Measurements from ENCODE around the gene ETV2. TPM values are rescaled to one million over a fixed set of nuclear protein-coding genes. Genes with fewer than 3 reads are reported as not detected.
A peak's percentile ranks its signal among the peaks of the same experiment; 100 is the strongest.

ETV2 gene
- total and polyA plus RNA-seq, 5 donors from 2014 or later, result 0.44 to 0.67 (median 0.46) TPM; not detected in 2

DNA sequence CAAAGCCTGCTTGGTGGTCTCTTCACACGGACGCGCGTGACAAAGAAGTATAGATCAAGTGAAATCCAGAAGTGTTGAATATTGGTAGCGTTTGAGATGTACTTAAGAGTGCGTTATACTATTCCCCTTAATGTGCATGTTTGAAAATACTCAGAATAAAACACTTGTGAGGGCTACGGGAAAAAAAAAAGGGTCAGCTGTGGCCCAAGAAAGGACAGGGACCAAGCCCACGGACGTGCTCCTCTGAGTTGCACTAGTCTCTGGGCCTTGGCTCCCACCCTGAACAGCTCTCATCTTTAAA, 13.3 kb upstream of the ETV2 start:
- peak overlapping the region; percentile 88 for H3K4me3 ChIP-seq (ENCODE audit: low read depth, low read length)

DNA sequence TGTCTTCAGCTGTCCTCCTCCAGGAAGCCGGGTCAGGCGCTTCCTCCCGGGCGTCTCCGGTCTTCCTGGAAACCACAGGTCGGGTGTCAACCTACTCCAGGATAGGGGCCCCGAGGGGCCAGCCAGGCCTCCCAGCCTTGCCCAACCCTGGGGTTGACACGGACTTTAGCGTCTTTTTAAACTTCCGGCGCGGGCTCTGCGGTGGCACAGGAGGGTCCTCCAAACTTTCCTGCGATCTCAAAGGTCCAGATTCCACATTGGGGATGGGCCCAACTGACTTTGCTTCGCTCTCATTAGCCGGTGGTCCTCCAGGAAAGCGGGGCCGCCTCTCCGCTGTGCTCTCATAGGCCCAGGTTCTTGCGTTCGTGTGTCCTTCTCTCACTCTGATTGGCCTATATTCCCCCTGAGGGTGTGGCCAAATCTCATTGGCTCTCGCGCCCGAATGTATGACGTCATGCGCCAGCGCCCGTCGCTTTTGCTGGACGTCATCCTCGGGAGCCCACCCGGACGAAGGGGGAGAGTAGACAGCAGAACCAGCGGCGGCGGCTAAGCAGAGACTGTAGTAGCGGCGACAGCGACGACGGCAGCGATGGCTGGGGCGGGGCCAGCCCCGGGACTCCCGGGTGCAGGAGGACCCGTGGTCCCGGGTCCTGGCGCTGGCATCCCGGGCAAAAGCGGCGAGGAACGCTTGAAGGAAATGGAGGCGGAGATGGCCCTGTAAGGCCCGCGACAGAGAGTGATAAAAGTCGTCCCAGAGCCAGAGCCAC, 12.8 kb upstream of the ETV2 start, which contains the start of gene RBM42:
TSS of gene RBM42 (plus strand) at position 472 of the 767 bp plus-strand sequence. CDS start at position 590, 118 bp downstream.
- peak within 1 kb of the TSS; percentile 94 to 100 (median 98) for H3K4me3 Mint-ChIP-seq
- peaks cover 32% of the 10 kb centered on the region for H3K36me3 Mint-ChIP-seq
- no peaks in the 10 kb centered on the region for H3K27me3 ChIP-seq (ENCODE audit: control insufficient read depth, insufficient read depth, low read length)
- H3K27me3 Mint-ChIP-seq, result no peaks in the 10 kb centered on the region
- peaks cover 16% of the 10 kb centered on the region for H3K4me1 ChIP-seq (ENCODE audit: control insufficient read depth, insufficient read depth, low read length, poor library complexity, severe bottlenecking)
- peak within 1 kb of the TSS; percentile 86 for H3K27ac ChIP-seq (ENCODE audit: insufficient read depth, low read length, poor library complexity, severe bottlenecking)
- peak; percentile 95 to 99 (median 97) for DNase-seq
- H3K27ac Mint-ChIP-seq, result peak within 1 kb of the TSS; percentile 98 to 99 (median 99)
- peaks cover 6 to 37% (median 16%) of the 10 kb centered on the region in 4 donors for H3K4me1 Mint-ChIP-seq
- peaks cover 30% of the 10 kb centered on the region for H3K36me3 ChIP-seq (ENCODE audit: control insufficient read depth, insufficient read depth, low read length)
- peaks cover 0 to 1% (median 0%) of the 10 kb centered on the region in 7 donors for H3K9me3 Mint-ChIP-seq
- peak within 1 kb of the TSS; percentile 88 for H3K4me3 ChIP-seq (ENCODE audit: low read depth, low read length)
- peak; percentile 99 to 100 for ATAC-seq (ENCODE audit: low read depth in 2 of 2)
- H3K9me3 ChIP-seq (ENCODE audit: control insufficient read depth in 2 of 2, low read length in 2 of 2), result no peaks in the 10 kb centered on the region

More for the DNA sequence above, 13.3 kb upstream of the ETV2 start:
- Histone ChIP-seq H3K36me3 (ENCODE audit: control insufficient read depth, insufficient read depth, low read length) (peaks cover 27% of the 10 kb centered on the region), H3K4me1 (ENCODE audit: control insufficient read depth, insufficient read depth, low read length, poor library complexity, severe bottlenecking) (peaks cover 16% of the 10 kb centered on the region), H3K9me3 (ENCODE audit: control insufficient read depth in 2 of 2, low read length in 2 of 2) (no peaks in the 10 kb centered on the region), H3K27ac (ENCODE audit: insufficient read depth, low read length, poor library complexity, severe bottlenecking) (peak overlapping the region; percentile 86), H3K27me3 (ENCODE audit: control insufficient read depth, insufficient read depth, low read length) (no peaks in the 10 kb centered on the region)
- DNase-seq (no peak), ATAC-seq (ENCODE audit: low read depth in 2 of 2) (no peak)
- Mint-ChIP-seq H3K27me3 (no peaks in the 10 kb centered on the region), H3K9me3 (peaks cover 0 to 1% (median 0%) of the 10 kb centered on the region in 7 donors), H3K27ac (peak overlapping the region; percentile 98 to 99 (median 99)), H3K36me3 (peaks cover 29% of the 10 kb centered on the region), H3K4me1 (peaks cover 6 to 34% (median 15%) of the 10 kb centered on the region in 4 donors), H3K4me3 (peak overlapping the region; percentile 94 to 100 (median 98))

DNA sequence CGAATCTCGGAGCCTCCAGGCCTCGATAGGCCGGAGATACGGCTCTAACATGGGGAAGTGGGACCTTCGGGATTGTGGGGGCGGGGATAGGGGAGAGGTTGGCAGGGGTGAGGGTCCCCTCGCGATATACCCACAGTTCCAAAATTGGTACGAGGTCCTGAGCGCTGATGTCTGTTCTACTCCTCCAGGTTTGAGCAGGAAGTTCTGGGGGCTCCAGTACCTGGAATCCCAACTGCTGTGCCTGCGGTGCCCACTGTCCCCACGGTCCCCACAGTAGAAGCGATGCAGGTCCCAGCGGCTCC, 12.3 kb upstream of the ETV2 start:
- Histone ChIP-seq H3K4me3 (ENCODE audit: low read depth, low read length) (peak overlapping the region; percentile 74), H3K4me1 (ENCODE audit: control insufficient read depth, insufficient read depth, low read length, poor library complexity, severe bottlenecking) (peaks cover 16% of the 10 kb centered on the region), H3K27me3 (ENCODE audit: control insufficient read depth, insufficient read depth, low read length) (no peaks in the 10 kb centered on the region), H3K9me3 (ENCODE audit: control insufficient read depth in 2 of 2, low read length in 2 of 2) (no peaks in the 10 kb centered on the region), H3K27ac (ENCODE audit: insufficient read depth, low read length, poor library complexity, severe bottlenecking) (peak overlapping the region; percentile 86), H3K36me3 (ENCODE audit: control insufficient read depth, insufficient read depth, low read length) (peaks cover 34% of the 10 kb centered on the region)
- no peaks in the 10 kb centered on the region for H3K27me3 Mint-ChIP-seq
- H3K36me3 Mint-ChIP-seq, result peaks cover 32% of the 10 kb centered on the region
- H3K9me3 Mint-ChIP-seq, result peaks cover 0 to 1% (median 0%) of the 10 kb centered on the region in 7 donors
- DNase-seq (no peak), ATAC-seq (ENCODE audit: low read depth in 2 of 2) (no peak)
- peak overlapping the region; percentile 94 to 100 (median 98) for H3K4me3 Mint-ChIP-seq
- peaks cover 6 to 37% (median 16%) of the 10 kb centered on the region in 4 donors for H3K4me1 Mint-ChIP-seq
- H3K27ac Mint-ChIP-seq, result peak overlapping the region in 2 of 3 donors; percentile 98 to 99

DNA sequence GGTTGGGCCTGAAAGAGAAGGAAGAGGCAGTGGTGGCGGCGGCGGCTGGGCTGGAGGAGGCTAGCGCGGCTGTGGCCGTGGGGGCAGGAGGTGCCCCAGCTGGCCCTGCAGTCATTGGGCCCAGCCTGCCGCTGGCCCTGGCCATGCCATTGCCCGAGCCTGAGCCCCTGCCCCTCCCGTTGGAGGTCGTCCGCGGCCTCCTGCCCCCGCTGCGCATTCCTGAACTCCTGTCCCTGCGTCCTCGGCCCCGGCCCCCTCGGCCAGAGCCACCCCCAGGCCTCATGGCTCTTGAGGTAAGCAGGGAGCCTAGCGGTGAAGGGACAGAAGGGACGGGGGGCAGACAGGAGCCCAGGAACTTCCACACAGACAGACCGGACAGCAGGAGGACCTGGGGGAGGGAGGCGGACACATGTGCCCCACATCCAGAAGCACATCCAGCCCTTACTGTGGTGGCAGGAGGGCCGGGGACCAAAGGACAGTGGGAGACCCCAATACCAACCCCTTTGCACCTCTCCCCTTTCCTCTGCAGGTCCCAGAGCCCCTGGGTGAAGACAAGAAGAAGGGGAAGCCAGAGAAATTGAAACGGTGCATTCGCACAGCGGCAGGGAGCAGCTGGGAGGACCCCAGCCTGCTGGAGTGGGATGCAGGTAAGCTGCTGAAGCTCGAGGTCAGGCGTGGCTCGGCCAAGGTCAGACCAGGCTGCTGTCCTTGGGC, 7.7 kb upstream of the ETV2 start:
- Histone ChIP-seq H3K27me3 (ENCODE audit: control insufficient read depth, insufficient read depth, low read length) (no peaks in the 10 kb centered on the region), H3K36me3 (ENCODE audit: control insufficient read depth, insufficient read depth, low read length) (peaks cover 65% of the 10 kb centered on the region), H3K9me3 (ENCODE audit: control insufficient read depth in 2 of 2, low read length in 2 of 2) (no peaks in the 10 kb centered on the region), H3K4me3 (ENCODE audit: low read depth, low read length) (no peak overlapping the region), H3K4me1 (ENCODE audit: control insufficient read depth, insufficient read depth, low read length, poor library complexity, severe bottlenecking) (peaks cover 10% of the 10 kb centered on the region), H3K27ac (ENCODE audit: insufficient read depth, low read length, poor library complexity, severe bottlenecking) (no peak overlapping the region)
- Mint-ChIP-seq H3K9me3 (no peaks in the 10 kb centered on the region), H3K4me3 (no peak overlapping the region), H3K27me3 (no peaks in the 10 kb centered on the region), H3K4me1 (peaks cover 6 to 29% (median 8%) of the 10 kb centered on the region in 4 donors), H3K36me3 (peaks cover 41% of the 10 kb centered on the region), H3K27ac (no peak overlapping the region)
- ATAC-seq (ENCODE audit: low read depth in 2 of 2), result no peak
- DNase-seq, result no peak

GRCh38 chr19:35636651-35637050, 4.9 kb upstream of the ETV2 start:
- Histone ChIP-seq H3K9me3 (ENCODE audit: control insufficient read depth in 2 of 2, low read length in 2 of 2) (no peaks in the 10 kb centered on the region), H3K36me3 (ENCODE audit: control insufficient read depth, insufficient read depth, low read length) (peaks cover 52% of the 10 kb centered on the region), H3K4me1 (ENCODE audit: control insufficient read depth, insufficient read depth, low read length, poor library complexity, severe bottlenecking) (peaks cover 6% of the 10 kb centered on the region), H3K27ac (ENCODE audit: insufficient read depth, low read length, poor library complexity, severe bottlenecking) (no peak overlapping the region), H3K4me3 (ENCODE audit: low read depth, low read length) (no peak overlapping the region), H3K27me3 (ENCODE audit: control insufficient read depth, insufficient read depth, low read length) (no peaks in the 10 kb centered on the region)
- DNase-seq, result no peak
- Mint-ChIP-seq H3K4me3 (peak overlapping the region in 1 of 4 donors; percentile 29), H3K9me3 (no peaks in the 10 kb centered on the region), H3K36me3 (peaks cover 28% of the 10 kb centered on the region), H3K27ac (no peak overlapping the region), H3K4me1 (peaks cover 6 to 19% (median 10%) of the 10 kb centered on the region in 4 donors), H3K27me3 (no peaks in the 10 kb centered on the region)
- no peak for ATAC-seq (ENCODE audit: low read depth in 2 of 2)

- H3K27me3 Mint-ChIP-seq, result no peaks in the 10 kb centered on the region
- H3K27ac ChIP-seq (ENCODE audit: insufficient read depth, low read length, poor library complexity, severe bottlenecking), result no peak overlapping the region
- no peak overlapping the region for H3K4me3 ChIP-seq (ENCODE audit: low read depth, low read length)
- H3K9me3 Mint-ChIP-seq, result no peaks in the 10 kb centered on the region
- H3K27ac Mint-ChIP-seq, result no peak overlapping the region
- peaks cover 47% of the 10 kb centered on the region for H3K36me3 ChIP-seq (ENCODE audit: control insufficient read depth, insufficient read depth, low read length)
- no peak for ATAC-seq (ENCODE audit: low read depth in 2 of 2)
- no peaks in the 10 kb centered on the region for H3K9me3 ChIP-seq (ENCODE audit: control insufficient read depth in 2 of 2, low read length in 2 of 2)
- peaks cover 11% of the 10 kb centered on the region for H3K4me1 ChIP-seq (ENCODE audit: control insufficient read depth, insufficient read depth, low read length, poor library complexity, severe bottlenecking)
- peaks cover 23% of the 10 kb centered on the region for H3K36me3 Mint-ChIP-seq
- H3K4me3 Mint-ChIP-seq, result peak overlapping the region in 1 of 4 donors; percentile 29
- H3K4me1 Mint-ChIP-seq, result peaks cover 2 to 19% (median 8%) of the 10 kb centered on the region in 4 donors
- DNase-seq, result no peak
- H3K27me3 ChIP-seq (ENCODE audit: control insufficient read depth, insufficient read depth, low read length), result no peaks in the 10 kb centered on the region
Observed at GRCh38 chr19:35637165-35637564, 4.4 kb upstream of the ETV2 start.

- Mint-ChIP-seq H3K27me3 (no peaks in the 10 kb centered on the region), H3K36me3 (peaks cover 15% of the 10 kb centered on the region), H3K9me3 (peaks cover 0 to 2% (median 0%) of the 10 kb centered on the region in 7 donors), H3K4me3 (peak overlapping the region in 1 of 4 donors; percentile 46), H3K4me1 (peaks cover 0 to 25% (median 6%) of the 10 kb centered on the region in 4 donors), H3K27ac (peak overlapping the region in 1 of 3 donors; percentile 20)
- ATAC-seq (ENCODE audit: low read depth in 2 of 2), result no peak
- Histone ChIP-seq H3K4me3 (ENCODE audit: low read depth, low read length) (no peak overlapping the region), H3K27me3 (ENCODE audit: control insufficient read depth, insufficient read depth, low read length) (no peaks in the 10 kb centered on the region), H3K27ac (ENCODE audit: insufficient read depth, low read length, poor library complexity, severe bottlenecking) (no peak overlapping the region), H3K4me1 (ENCODE audit: control insufficient read depth, insufficient read depth, low read length, poor library complexity, severe bottlenecking) (peaks cover 31% of the 10 kb centered on the region), H3K9me3 (ENCODE audit: control insufficient read depth in 2 of 2, low read length in 2 of 2) (no peaks in the 10 kb centered on the region), H3K36me3 (ENCODE audit: control insufficient read depth, insufficient read depth, low read length) (peaks cover 30% of the 10 kb centered on the region)
- DNase-seq, result no peak
Observed at GRCh38 chr19:35639321-35639639, 2.3 kb upstream of the ETV2 start.

All from CD4-positive, CD25-positive, alpha-beta regulatory T cell (primary cell).